MM.1S (cell line): ENCODE data around the gene SLC5A9.

ENCODE experiments used
- DNase-seq: peaks from one replicate; pipeline ENCODE4 v3.0.0-alpha.2; 2015
- H2AFZ ChIP-seq: fragments of 300-600 bp; sonication (generic); 2 replicates; pipeline ENCODE4 v1.6.0; 2016; ENCODE audit warnings: antibody characterized with exemption, low read length
- H3F3A ChIP-seq: fragments of 300-600 bp; sonication (generic); 2 replicates; pipeline ENCODE4 v1.6.1; 2016; ENCODE audit warnings: mild to moderate bottlenecking, antibody characterized with exemption, low read length, moderate library complexity, mixed read lengths; ENCODE audit not compliant: insufficient read depth
- H3K27ac ChIP-seq: fragments of 300-600 bp; sonication (generic); 2 replicates; pipeline ENCODE4 v1.5.1; 2016; ENCODE audit warnings: mild to moderate bottlenecking, low read length
- H3K27me3 ChIP-seq: fragments of 300-600 bp; sonication (generic); replicated peaks from 2 replicates; pipeline ENCODE4 v1.6.0; 2016; ENCODE audit warnings: low read length; ENCODE audit not compliant: insufficient read depth
- H3K36me3 ChIP-seq: fragments of 300-600 bp; sonication (generic); replicated peaks from 2 replicates; pipeline ENCODE4 v1.6.1; 2016; ENCODE audit warnings: mild to moderate bottlenecking, low read length, mixed read lengths; ENCODE audit not compliant: insufficient read depth
- H3K4me1 ChIP-seq: fragments of 300-600 bp; sonication (generic); 2 replicates; pipeline ENCODE4 v1.6.1; 2016; ENCODE audit warnings: low read length, mixed read lengths
- H3K4me2 ChIP-seq: fragments of 300-600 bp; sonication (generic); 2 replicates; pipeline ENCODE4 v1.6.0; 2016; ENCODE audit warnings: low read depth, low read length
- H3K4me3 ChIP-seq: fragments of 300-600 bp; sonication (generic); 2 replicates; pipeline ENCODE4 v1.5.1; 2016; ENCODE audit warnings: low read length, mixed read lengths
- H3K79me2 ChIP-seq: fragments of 300-600 bp; sonication (generic); 2 replicates; pipeline ENCODE4 v1.6.1; 2016; ENCODE audit warnings: mixed run types, low read length, mixed read lengths
- H3K9ac ChIP-seq: fragments of 300-600 bp; sonication (generic); 2 replicates; pipeline ENCODE4 v1.6.1; 2016; ENCODE audit warnings: low read length, mixed read lengths
- H3K9me2 ChIP-seq: fragments of 300-600 bp; sonication (generic); replicated peaks from 2 replicates; pipeline ENCODE4 v1.6.1; 2016; ENCODE audit warnings: mild to moderate bottlenecking, low read length, mixed read lengths; ENCODE audit not compliant: insufficient read depth
- H3K9me3 ChIP-seq: fragments of 300-600 bp; sonication (generic); replicated peaks from 2 replicates; pipeline ENCODE4 v1.6.1; 2016; ENCODE audit warnings: mild to moderate bottlenecking, low read length, mixed read lengths; ENCODE audit not compliant: insufficient read depth
- H4K20me1 ChIP-seq: fragments of 300-600 bp; sonication (generic); 2 replicates; pipeline ENCODE4 v1.6.1; 2016; ENCODE audit warnings: mild to moderate bottlenecking, low read length, moderate library complexity, mixed read lengths; ENCODE audit not compliant: insufficient read depth
- EZH2 ChIP-seq: fragments of 300-600 bp; sonication (generic); optimal IDR thresholded peaks from 2 replicates; pipeline ENCODE3; 2017; ENCODE audit warnings: low read depth, mild to moderate bottlenecking, antibody characterized with exemption, low read length, mixed read lengths
- EZH2phosphoT487 ChIP-seq: fragments of 300-600 bp; sonication (generic); IDR thresholded peaks from 2 replicates; pipeline ENCODE4 v1.6.1; 2018; ENCODE audit warnings: antibody characterized with exemption, low read length
- TF ChIP-seq, protein P1 (sequence below): fragments of 300-600 bp; sonication (generic); IDR thresholded peaks from 2 replicates; pipeline ENCODE4 v1.5.1; 2016; ENCODE audit warnings: antibody characterized with exemption, low read length, mixed read lengths

Gene SLC5A9

DNA sequence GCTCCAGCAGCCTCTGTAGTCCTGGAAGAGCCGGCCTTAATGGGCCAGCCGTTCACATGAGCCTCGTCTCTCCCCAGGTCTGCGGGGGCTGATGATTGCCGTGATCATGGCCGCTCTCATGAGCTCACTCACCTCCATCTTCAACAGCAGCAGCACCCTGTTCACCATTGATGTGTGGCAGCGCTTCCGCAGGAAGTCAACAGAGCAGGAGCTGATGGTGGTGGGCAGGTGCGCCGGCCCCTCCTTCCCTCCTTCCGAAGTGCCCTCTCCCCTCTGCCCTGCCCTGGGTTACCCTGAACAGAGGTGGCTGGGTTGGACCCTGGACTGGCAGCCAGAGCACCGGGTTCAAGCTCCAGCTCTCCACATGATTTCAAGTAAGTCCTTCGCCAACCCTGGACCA is 13.1 kb downstream of the SLC5A9 start:
- H2AFZ ChIP-seq = no peak overlapping the region
- no peak overlapping the region for H3K4me3 ChIP-seq
- no peaks in the 10 kb centered on the region for H3K9me3 ChIP-seq
- H3K27me3 ChIP-seq = no peaks in the 10 kb centered on the region
- H3K4me1 ChIP-seq = no peaks in the 10 kb centered on the region
- no peaks in the 10 kb centered on the region for H3F3A ChIP-seq
- H3K9me2 ChIP-seq = no peaks in the 10 kb centered on the region
- H3K4me2 ChIP-seq = no peak overlapping the region
- H4K20me1 ChIP-seq = no peaks in the 10 kb centered on the region
- no peaks in the 10 kb centered on the region for H3K79me2 ChIP-seq
- H3K9ac ChIP-seq = no peak overlapping the region
- no peak for DNase-seq
- TF ChIP-seq, protein P1, sequence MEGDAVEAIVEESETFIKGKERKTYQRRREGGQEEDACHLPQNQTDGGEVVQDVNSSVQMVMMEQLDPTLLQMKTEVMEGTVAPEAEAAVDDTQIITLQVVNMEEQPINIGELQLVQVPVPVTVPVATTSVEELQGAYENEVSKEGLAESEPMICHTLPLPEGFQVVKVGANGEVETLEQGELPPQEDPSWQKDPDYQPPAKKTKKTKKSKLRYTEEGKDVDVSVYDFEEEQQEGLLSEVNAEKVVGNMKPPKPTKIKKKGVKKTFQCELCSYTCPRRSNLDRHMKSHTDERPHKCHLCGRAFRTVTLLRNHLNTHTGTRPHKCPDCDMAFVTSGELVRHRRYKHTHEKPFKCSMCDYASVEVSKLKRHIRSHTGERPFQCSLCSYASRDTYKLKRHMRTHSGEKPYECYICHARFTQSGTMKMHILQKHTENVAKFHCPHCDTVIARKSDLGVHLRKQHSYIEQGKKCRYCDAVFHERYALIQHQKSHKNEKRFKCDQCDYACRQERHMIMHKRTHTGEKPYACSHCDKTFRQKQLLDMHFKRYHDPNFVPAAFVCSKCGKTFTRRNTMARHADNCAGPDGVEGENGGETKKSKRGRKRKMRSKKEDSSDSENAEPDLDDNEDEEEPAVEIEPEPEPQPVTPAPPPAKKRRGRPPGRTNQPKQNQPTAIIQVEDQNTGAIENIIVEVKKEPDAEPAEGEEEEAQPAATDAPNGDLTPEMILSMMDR = no peak
- TF ChIP-seq EZH2phosphoT487 (no peak), EZH2 (no peak)
- no peaks in the 10 kb centered on the region for H3K36me3 ChIP-seq
- H3K27ac ChIP-seq = no peak overlapping the region

DNA sequence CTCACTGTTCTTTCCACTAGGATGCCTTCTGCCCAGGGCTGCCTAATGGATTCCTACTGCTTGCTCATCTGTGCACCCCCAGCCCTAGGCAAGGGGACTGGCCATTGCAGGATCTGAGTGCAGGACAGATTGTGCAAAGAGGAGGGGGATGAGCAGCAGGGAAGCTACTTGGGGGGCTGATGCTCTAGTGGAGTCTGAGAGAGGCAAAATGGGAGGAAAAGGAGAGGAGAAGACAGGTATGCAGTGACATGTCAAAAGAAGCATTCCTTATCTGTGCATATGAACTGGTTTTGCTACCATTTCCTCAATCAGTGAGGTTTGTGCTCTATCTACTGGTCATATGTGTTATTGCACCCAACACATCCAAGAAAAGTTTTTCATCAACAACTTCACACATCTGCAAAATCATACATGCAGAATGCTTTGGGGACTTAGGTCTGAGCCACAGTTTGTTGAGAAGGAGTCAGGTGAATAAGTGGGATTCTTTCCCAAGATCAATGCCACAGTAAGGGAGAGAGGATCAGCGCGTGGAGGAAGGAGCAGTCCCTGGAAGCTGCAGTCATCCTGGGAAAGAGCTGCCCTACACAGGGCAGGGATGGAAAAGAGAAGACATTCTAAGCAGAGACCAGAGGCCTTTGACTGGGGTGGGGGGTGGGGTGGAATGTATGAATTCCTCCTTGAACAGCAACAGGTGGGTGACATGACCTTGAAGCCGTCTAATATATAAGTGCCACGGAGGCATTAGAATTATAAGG is 14.4 kb downstream of the SLC5A9 start:
- Histone ChIP-seq H3K4me3 (no peak overlapping the region), H2AFZ (no peak overlapping the region), H3K4me2 (no peak overlapping the region), H3F3A (no peaks in the 10 kb centered on the region), H3K27me3 (no peaks in the 10 kb centered on the region), H3K9ac (no peak overlapping the region), H3K27ac (no peak overlapping the region), H3K36me3 (no peaks in the 10 kb centered on the region), H4K20me1 (no peaks in the 10 kb centered on the region), H3K9me2 (no peaks in the 10 kb centered on the region), H3K79me2 (no peaks in the 10 kb centered on the region), H3K9me3 (no peaks in the 10 kb centered on the region), H3K4me1 (no peaks in the 10 kb centered on the region)
- peak; percentile 28 for DNase-seq
- no peak for TF ChIP-seq EZH2phosphoT487
- TF ChIP-seq, protein P1 = peak; percentile 58

DNA sequence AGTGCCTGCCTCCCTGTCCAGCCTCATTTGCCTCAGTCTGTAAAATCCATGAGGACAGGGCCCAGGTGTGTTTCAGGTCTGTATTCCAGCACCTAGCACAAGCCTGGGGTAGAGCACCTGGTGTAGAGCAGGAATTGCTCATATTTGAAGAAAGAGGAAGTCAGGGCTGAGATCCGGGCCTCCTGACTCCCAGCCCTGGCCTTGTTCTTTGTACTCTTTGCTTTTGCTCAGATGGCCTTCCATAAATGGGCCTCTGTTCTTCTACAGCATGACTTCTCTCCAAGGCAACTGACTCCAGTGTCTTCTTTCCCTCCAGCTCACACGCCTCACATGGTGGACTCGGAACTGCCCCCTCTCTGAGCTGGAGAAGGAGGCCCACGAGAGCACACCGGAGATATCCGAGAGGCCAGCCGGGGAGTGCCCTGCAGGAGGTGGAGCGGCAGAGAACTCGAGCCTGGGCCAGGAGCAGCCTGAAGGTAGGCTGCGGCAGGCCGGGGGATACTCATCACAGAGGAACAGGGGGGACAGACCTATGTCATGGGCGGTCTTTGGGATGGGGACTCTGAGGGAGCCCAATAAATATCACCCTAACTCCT is 19.7 kb downstream of the SLC5A9 start:
- Histone ChIP-seq H3K9me2 (no peaks in the 10 kb centered on the region), H3K9ac (no peak overlapping the region), H3K9me3 (no peaks in the 10 kb centered on the region), H3K36me3 (no peaks in the 10 kb centered on the region), H3K4me2 (no peak overlapping the region), H3K27me3 (no peaks in the 10 kb centered on the region), H4K20me1 (no peaks in the 10 kb centered on the region), H3F3A (no peaks in the 10 kb centered on the region), H3K4me3 (no peak overlapping the region), H3K27ac (no peak overlapping the region), H2AFZ (no peak overlapping the region), H3K79me2 (no peaks in the 10 kb centered on the region), H3K4me1 (no peaks in the 10 kb centered on the region)
- TF ChIP-seq, protein P1 = no peak
- TF ChIP-seq EZH2phosphoT487 (no peak), EZH2 (no peak)
- DNase-seq = no peak
